GF-D8 (cell line): ENCODE data around the gene LRRN4.
"Not testable (repeated sequence)": the region's sequence is repeated elsewhere in the genome, so short reads cannot be mapped to it uniquely, and the experiment has no call there.

Experiments
- DNase-seq: peaks from one replicate; lab custom pipeline; 2025; lab: John Stamatoyannopoulos, UW

The LRRN4 gene

GRCh38 chr20:6058684-6059295 is 4.9 kb upstream of the LRRN4 start:
- DNase-seq: no peak

GRCh38 chr20:6057691-6058090 is 3.8 kb upstream of the LRRN4 start:
- peak; percentile 73 for DNase-seq

- no peak for DNase-seq
These were observed 3.3 kb upstream of the LRRN4 start for GRCh38 chr20:6057139-6057538.

- no peak for DNase-seq
These were observed 2.2 kb upstream of the LRRN4 start for GRCh38 chr20:6055981-6056569.

- no peak for DNase-seq
These were observed 1.4 kb upstream of the LRRN4 start for GRCh38 chr20:6055161-6055783.

GRCh38 chr20:6054689-6055051 is 810 bp upstream of the LRRN4 start:
- DNase-seq: not testable (repeated sequence)

GRCh38 chr20:6053064-6053775 is 640 bp downstream of the LRRN4 start:
- no peak for DNase-seq

- no peak for DNase-seq
These were observed 2.4 kb downstream of the LRRN4 start for GRCh38 chr20:6051505-6051904.

GRCh38 chr20:6048391-6048790 is 5.5 kb downstream of the LRRN4 start:
- no peak for DNase-seq

GRCh38 chr20:6046432-6046831 is 7.4 kb downstream of the LRRN4 start:
- no peak for DNase-seq

GRCh38 chr20:6045566-6045965 is 8.3 kb downstream of the LRRN4 start:
- DNase-seq: no peak

GRCh38 chr20:6044115-6044514 is 9.7 kb downstream of the LRRN4 start:
- DNase-seq: no peak

- DNase-seq: no peak
These were observed 12.0 kb downstream of the LRRN4 start for GRCh38 chr20:6041808-6042265.

- no peak for DNase-seq
These were observed 12.7 kb downstream of the LRRN4 start for GRCh38 chr20:6040958-6041807.

- no peak for DNase-seq
These were observed 13.3 kb downstream of the LRRN4 start for GRCh38 chr20:6040540-6040939.

- no peak for DNase-seq
These were observed 14.1 kb downstream of the LRRN4 start for GRCh38 chr20:6039766-6040165.

GRCh38 chr20:6038256-6038655 is 15.6 kb downstream of the LRRN4 start:
- no peak for DNase-seq

- DNase-seq: no peak
These were observed 16.8 kb downstream of the LRRN4 start for GRCh38 chr20:6037082-6037481.

- no peak for DNase-seq
These were observed 17.6 kb downstream of the LRRN4 start for GRCh38 chr20:6036213-6036612.

- peak; percentile 82 for DNase-seq
These were observed 19.5 kb downstream of the LRRN4 start for GRCh38 chr20:6034134-6034969.

GRCh38 chr20:6032907-6033306 is 21.0 kb downstream of the LRRN4 start:
- DNase-seq: not testable (repeated sequence)
